ENCODE measurements around the gene MAP4.

DNA sequence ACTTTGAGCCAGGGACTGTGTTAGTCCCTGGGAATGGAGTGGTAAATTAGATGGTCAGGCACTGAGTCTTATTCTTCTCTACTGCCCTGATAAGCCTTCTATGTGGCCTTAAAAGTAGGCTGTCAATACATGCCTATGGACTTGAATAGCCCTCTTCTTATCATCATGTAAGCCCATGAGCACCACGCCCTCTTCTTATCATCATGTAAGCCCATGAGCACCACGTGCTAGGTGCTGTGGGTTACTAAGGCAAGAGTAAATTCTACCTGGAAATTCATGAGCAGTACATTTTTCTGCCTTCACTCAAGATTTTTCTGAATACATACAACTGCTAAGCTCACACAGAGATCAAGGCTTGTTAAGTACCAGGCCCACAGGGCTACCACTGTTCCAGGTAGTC, 144.8 kb downstream of the MAP4 start:
- TF ChIP-seq EZH2phosphoT487 (IDR thresholded peaks at IDR 0.05; ENCODE audit: insufficient read depth, low read depth) (no peak), EZH2 (IDR thresholded peaks at IDR 0.05; ENCODE audit: insufficient read depth, poor library complexity, severe bottlenecking) (no peak)

Measured in GM23248 (cell line).